ENCODE measurements around the gene PPARG.

Gene PPARG

GRCh38 chr3:12415014-12415680, 126.3 kb downstream of the PPARG start:
- no peak for DNase-seq (ENCODE audit: low read depth)

GRCh38 chr3:12416731-12417130, 127.9 kb downstream of the PPARG start:
- no peak for DNase-seq (ENCODE audit: low read depth)

DNA sequence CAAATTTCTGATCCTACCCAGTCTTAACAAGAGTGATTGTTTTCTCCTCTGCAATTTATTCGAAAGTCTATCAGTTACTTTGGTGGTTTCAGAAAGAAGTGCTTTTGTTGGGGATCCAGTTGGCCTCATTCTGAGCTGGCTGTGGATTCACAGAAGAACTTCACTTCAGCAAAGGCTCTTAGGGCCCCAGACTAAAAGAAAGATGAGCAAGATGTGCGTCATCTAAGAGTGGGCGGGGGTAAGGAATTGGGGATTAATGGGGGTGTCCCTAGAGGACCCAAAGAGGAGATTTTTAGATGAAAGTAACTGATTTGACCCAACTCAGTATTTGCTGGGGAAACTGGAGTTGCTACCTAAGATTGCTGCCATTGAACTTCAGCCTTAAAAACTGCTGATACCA, 131.5 kb downstream of the PPARG start:
- peak; percentile 29 for DNase-seq (ENCODE audit: low read depth)

DNA sequence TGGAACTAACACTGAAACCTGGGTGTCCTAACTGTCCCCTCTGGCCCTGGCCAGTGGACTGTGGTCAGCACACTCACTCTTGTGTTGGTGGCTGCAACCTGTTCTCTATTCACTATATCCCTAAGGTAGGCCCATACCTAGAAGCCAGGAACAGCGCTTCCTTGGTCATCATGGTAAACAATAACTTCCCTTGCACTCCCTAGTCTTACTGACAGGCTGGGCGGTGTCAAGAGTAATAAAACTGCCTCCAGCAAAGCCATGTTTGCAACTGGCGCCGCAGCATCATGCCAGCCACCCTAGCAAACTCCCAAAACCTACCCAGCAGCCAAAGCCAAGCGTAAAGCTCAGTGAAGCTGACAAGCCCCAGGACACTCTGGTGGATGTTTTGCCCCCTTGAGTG, 132.3 kb downstream of the PPARG start:
- DNase-seq (ENCODE audit: low read depth), result no peak

DNA sequence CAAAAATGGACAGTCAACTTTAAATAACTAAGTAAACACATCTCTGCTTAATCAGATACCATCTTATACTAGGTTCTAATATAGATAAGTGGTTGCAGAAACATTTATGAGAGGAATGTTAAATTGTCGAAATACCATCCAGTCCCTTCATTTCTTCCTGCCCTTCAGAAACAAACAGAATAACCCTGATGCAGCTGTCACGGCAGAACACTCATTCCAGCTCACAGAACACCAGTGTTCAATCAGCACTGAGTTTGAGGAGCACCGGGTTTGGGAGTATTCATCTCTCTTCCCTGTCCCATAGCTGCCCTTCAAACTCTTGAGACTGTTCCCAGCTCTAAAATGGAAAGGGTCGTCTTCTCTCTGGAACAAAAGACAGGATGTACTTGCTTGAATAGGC, 134.3 kb downstream of the PPARG start:
- no peak for DNase-seq (ENCODE audit: low read depth)

DNA sequence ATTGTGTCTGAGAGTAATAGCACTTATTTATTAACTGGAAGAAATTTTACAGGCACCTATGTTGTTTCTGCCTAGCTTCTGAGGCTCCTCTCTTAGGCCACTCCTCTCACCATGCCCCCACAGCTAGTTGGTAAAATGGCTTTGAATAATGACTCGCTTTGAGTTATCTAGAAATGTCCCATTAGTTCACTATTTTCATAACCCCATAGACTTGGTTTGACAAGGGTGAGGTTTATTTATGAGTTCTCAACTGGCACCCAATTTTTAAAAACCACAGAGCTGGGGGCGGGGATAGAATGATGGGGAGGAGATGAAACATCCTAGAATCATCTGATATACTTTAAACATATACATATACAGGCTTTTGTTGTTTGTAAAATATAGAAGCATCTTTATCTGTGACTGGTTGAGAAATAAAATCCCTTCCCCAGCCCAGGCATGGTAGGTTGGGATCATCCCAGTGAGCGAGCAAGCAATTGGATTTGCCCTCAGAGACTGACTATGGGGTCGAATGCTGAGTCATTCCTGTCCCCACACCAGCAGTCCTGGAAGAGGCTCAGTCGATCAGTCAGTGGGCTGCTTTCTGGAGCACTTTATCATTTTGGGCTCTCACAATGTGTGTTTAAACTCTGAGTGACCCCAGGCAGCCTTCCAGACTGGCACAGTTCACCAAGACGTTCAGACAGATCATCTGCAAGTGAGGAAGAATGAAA, 135.2 kb downstream of the PPARG start:
- no peak for DNase-seq (ENCODE audit: low read depth)

DNA sequence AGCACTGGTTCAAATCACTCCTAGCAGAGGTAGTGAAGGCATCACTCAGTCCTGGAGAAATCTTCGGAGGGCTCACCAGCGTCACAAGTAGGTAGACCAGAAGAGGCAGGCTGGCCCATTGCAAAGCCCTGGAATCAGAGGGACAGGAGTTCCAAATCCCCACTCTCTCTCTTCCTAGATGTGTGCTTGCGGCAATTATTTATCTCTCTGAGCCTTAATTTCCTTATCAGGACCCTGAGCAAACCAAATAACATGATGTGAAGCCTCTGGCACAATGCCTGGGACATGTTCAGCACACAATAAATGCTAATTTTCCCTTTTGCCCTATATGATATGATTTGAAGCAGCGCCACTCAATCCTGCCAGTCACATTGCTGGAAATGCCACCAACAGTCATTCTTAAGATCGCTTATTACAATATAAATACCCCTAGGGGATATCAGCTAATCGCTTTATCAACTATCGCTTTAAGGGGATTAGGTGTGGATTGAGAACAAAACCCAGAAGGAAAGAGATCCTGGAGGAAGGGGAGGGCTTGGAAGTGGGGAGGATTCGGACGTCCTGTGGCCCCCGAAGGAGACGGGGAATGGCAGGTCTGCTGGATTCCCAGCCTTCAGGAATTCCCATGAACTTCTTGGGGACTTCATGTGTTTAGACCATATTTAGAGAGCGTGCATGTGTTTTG, 135.9 kb downstream of the PPARG start:
- DNase-seq (ENCODE audit: low read depth), result no peak

DNA sequence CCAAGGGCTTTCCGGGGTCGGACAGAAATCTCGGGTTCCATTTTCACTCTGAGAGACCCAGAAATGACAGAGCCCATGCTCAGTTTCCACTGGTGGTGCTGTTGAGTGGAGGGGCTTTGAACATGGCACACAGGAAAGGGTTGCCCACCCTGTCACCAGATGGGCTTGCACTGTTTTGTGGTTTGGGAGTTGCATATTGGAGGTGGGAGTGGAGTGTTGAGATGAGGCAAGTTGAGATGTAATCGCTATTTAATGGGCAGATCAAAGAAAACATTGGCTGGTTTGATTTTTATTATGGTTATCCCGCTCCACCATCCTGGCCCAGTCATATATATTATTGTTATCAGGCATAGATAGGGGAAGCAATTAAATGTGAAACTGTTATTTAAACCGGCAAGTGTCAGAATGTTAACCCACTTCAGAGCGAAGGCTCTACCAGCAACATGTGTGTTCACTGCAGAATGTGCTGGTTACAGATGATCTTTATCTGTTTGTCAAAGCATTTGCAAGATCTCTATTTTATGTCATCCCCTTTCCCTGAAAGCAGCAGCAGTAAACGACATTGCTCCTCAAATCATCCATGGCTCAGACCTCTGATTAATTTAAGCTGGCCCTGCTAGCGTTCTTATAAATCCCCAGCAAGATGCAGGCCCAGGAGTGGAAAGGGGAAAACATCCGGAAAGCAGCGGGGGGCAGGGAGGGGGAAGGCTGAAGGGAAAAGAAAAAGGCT, 137.1 kb downstream of the PPARG start:
- DNase-seq (ENCODE audit: low read depth), result no peak

DNA sequence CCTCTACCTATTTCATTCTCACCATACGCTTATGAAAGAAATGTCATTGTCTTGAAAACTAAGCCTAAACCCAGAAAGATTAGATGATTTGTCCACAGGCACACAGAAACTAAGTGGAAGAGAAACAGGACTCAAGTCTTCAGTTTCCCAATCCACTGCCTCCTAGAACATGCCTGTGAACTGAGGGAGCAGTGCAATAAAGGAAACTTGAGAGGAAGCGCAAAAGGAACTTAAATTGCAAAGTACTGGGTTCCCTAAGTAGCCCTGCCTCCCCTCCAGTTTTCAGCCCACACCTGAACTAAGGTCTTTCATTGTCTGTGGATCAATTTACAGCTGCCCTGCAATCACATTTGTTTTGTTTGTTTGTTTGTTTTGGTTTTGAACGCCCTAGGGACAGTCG, 138.7 kb downstream of the PPARG start:
- DNase-seq (ENCODE audit: low read depth), result no peak

- no peak for DNase-seq (ENCODE audit: low read depth)
Measured at GRCh38 chr3:12428126-12428525, 139.3 kb downstream of the PPARG start.

DNA sequence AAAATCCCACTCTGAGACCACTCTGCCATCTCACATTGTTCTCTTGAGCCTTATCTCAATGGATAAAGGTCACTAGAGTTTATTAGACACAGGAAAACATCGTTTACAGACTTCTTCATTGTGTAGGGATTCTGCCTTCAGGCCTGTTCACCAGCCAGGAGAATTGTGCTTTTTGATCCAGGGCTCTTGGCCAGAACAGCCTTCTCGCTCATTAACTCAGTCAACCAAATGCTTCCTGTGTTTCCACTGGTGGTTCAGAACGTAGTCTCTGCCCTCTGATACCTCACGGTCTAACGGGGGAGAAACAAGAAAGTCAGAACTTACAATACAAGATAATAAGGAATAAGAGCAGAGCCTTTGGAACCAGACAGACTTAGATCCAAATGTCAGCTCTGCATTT, 141.2 kb downstream of the PPARG start:
- DNase-seq (ENCODE audit: low read depth), result no peak

GRCh38 chr3:12433823-12434222, 145.0 kb downstream of the PPARG start:
- DNase-seq (ENCODE audit: low read depth), result no peak

DNA sequence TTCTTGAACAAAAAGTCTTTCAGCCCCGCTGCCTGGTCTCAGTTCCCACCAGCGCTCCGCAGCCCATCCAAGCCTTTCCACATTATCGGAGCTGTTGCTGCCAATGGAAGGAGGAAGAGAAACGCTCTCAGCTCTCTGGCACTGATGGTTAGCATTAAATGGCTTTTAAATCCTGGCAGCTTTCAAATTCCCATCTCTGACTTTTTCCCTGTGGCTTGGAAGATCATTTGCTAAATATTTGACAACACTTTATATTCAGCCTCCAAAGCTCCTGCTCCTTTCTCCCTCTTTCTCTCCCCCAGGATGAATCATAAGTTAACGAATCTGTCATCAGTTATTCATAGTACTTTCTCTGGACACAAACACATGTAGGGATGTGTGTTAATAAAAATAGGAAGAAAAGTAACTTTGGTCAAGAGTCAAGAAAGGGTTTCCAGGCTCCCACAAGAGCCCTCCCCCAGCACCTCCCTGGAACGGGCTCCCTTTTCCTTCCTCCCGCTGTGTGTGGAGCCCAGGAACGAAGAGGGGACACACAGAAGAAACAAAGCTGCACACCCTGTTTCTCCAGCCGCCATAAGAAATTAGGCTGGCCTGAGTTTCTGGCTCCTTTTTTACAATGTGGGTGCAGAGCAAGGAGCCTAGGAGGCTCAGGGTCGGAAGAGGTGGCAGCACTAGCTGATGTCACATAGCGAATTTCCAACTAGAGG, 147.8 kb downstream of the PPARG start:
- DNase-seq (ENCODE audit: low read depth), result peak; percentile 66

DNA sequence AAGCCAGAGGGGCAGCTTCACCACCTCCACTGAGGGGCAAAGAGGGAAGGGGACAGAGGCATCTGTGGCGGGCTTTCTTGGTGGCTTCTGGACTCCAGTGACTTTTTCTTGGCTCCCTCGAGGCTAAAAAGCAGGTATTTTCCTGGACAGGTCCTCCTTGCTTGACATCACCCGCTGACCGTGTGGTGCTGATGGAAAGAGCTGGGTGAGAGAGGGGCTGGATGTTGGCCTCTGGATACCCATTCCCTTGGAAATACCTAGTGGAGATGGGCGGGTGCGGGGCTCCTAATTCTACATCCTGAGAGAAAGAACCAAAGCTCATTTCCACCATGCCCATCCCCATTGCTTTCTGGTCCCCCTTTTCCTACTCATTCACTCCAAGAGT, 148.3 kb downstream of the PPARG start:
- no peak for DNase-seq (ENCODE audit: low read depth)

DNA sequence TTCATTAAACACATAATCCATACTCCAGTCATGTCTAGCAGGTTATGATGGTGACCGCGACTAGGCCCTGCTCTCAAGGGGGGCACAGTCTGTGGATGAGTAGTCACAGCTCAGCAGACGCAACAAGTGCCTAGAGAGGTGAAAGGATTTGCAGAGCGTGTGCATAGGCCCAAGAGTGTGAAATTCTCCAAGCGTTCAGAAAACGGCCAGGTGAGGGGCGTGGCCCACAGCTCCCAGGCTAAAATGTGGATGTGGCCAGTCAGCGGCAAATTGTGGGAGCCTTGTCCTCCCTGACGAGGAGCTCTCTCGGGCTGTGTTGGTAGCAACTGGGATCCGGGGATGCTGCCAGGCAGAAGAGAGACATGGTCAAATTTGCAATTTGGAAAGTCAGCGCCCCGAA, 149.0 kb downstream of the PPARG start:
- DNase-seq (ENCODE audit: low read depth), result no peak

DNA sequence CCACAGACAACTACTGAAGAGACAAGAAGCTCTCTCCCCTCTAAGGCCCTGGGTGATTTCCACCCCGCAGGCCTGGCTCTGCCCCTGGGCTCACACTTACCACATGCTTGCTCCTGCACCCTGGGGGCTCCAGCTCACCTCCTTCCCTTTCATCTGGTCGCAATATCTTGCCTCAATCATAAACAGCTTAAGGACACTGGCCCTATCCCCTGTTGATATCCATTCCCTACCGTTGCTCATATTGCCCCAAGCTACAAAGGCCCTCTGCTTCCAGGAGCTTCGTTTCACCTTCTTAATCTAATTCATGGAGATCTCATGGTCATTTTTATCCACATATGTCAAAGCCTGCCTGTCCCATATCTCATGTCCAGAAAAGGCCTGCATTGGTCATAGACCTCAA, 149.4 kb downstream of the PPARG start:
- no peak for DNase-seq (ENCODE audit: low read depth)

DNA sequence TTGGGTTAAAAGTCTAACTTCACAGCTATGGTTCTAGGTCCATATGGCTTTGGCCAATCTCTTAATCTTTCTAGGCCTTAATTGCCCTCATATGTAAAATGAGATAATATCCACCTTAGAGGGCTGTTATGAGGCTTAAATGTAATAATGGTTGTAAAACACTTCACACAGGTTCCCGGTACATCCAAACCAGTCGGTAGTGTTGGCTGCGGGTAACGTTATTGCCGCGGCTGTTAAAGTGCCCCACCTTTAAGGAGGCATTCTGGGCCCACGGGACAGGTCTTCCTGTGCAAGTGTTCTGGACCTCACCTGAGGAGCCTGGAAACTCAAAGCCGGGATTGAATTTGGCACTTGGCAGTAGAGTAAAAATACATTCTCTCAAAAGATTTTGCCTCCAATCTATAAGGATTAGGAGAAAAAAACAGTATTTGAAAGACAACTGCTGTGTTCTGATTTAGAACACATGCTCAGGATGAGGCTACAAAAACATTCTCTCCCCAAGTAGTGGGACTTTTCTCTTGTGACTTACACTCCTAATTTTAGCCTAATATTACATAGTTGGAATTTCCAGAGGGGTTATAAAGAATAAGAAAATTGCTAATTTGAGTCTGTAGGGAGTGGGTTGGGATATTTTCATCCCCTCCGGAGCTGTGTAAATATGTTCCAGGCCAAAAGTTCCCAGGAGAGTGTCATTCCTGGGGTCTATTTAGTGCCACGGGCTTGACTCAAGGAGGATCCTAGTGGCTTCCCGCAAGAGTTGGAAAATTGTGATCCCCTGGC, 150.5 kb downstream of the PPARG start:
- DNase-seq (ENCODE audit: low read depth), result no peak

- peak; percentile 96 for DNase-seq (ENCODE audit: low read depth)
Measured at GRCh38 chr3:12440927-12441714, 152.3 kb downstream of the PPARG start.

DNA sequence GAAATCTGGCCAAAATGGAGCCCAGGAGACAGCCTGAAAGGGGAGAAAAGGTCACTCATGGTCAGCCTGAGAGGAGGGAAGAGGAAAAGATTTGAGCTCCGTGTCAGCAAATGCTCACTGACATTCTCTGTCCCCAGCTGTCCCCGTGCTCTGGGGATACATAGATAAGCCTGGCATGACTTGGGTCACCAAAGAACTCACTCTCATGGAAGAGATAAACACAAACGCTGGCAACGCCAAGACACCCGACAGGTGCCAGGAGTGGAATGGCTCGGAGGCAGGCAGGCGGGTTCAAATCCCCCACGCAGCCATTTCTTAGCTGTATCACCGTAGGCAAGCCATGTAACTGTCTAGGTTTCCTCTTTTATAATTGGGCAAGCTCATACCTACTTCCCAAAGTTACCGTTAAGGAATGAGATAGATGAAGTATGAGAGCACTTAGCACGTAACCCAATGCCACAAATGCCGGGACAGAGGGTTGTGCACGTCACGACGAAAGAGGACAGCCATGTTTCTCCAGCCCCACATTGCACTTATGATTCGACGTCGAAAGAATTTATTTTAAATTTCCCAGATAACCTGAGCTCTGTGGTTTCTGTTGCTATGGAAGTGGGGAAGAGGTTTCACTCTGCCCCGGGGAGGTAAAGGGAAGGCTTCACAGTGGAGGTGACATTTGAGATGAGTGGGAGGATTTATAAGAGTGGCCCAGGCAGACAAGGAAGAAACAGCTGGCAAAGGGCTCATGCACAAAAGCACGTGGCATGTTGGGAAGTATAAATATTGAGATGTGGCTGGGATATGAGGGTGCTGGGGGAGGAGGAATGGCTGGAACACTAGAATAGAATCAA, 154.0 kb downstream of the PPARG start:
- no peak for DNase-seq (ENCODE audit: low read depth)

Measured in fibroblast of the conjunctiva (primary cell).